HepG2 (cell line): Measurements from ENCODE around the gene APH1B. TPM values are rescaled to one million over a fixed set of nuclear protein-coding genes. Genes with fewer than 3 reads are reported as not detected.

Experiments
- ATAC-seq: fragments of 200-7000 bp; cut with Tn5 transposase; 3 replicates; pipeline ENCODE4 v1.9.1; 2020; ENCODE audit warnings: mild to moderate bottlenecking, moderate library complexity
- Bru-seq: library from RNA; stranded (reverse); fragments of 400-500 nt; gene quantifications from one replicate; lab custom pipeline; 2021; lab: Mats Ljungman, UMichigan
- BruChase-seq, 2 experiments: library from RNA; stranded (reverse); fragments of 400-500 nt; gene quantifications; one replicate each; lab custom pipeline; 2021; lab: Mats Ljungman, UMichigan
- BruUV-seq: library from RNA; stranded (reverse); fragments of 400-500 nt; replicated peaks from 2 replicates; lab custom pipeline; 2021; lab: Mats Ljungman, UMichigan
- CTCF ChIA-PET: fragments of 300-600 bp; formaldehyde crosslinking; extraction: SDS; loops from one replicate; lab custom pipeline; 2021; ENCODE audit warnings: low total read pairs, inconsistent platforms, low intra/inter-chr PET ratio; lab: Yijun Ruan, JAX
- POLR2A ChIA-PET: fragments of 350-600 bp; sonication (Branson Sonifier 250); formaldehyde crosslinking; loops from one replicate; lab custom pipeline; 2020; ENCODE audit warnings: antibody characterized with exemption, inconsistent platforms; lab: Yijun Ruan, JAX
- DNase-seq: peaks from one replicate; pipeline ENCODE4 v3.0.0-alpha.2; 2015; ENCODE audit warnings: low spot score
- FAIRE-seq: peaks from 3 replicates; lab custom pipeline; 2011; peaks lifted over from hg19 to GRCh38; lab: Jason Lieb, UNC
- H2AFZ ChIP-seq: one replicate; pipeline ENCODE4 v1.6.1; 2011; ENCODE audit warnings: low read length, inconsistent platforms
- H3K27ac ChIP-seq: fragments of 300-600 bp; 3 replicates; pipeline ENCODE4 v1.8.0; 2011; ENCODE audit warnings: mixed run types, mild to moderate bottlenecking, mixed read lengths, low read length, inconsistent platforms; ENCODE audit not compliant: insufficient read depth; ENCODE audit errors: extremely low read length
- H3K27me3 ChIP-seq, 2 experiments: fragments of 200-600 bp in 1 of 2; 2 replicates in 1 of 2; 3 replicates in 1 of 2; pipeline versions ENCODE4 v1.6.0 to v1.8.0; 2011; ENCODE audit warnings: low read length in 2 of 2, mild to moderate bottlenecking in 2 of 2, moderate library complexity in 2 of 2, inconsistent platforms in 1 of 2; ENCODE audit not compliant: insufficient read depth in 2 of 2, control insufficient read depth in 1 of 2
- H3K36me3 ChIP-seq, 2 experiments: fragments of 200-600 bp in 1 of 2; replicated peaks in 1 of 2; 2 replicates in 1 of 2; 3 replicates in 1 of 2; pipeline versions ENCODE4 v1.5.1 to v1.8.0; 2011; ENCODE audit warnings: low read length in 2 of 2, inconsistent platforms in 1 of 2; ENCODE audit not compliant: insufficient read depth in 2 of 2, control insufficient read depth in 1 of 2
- H3K4me1 ChIP-seq: 2 replicates; pipeline ENCODE4 v1.5.1; 2012; ENCODE audit warnings: low read length, inconsistent platforms; ENCODE audit not compliant: insufficient read depth
- H3K4me2 ChIP-seq: 2 replicates; pipeline ENCODE4 v1.6.0; 2011; ENCODE audit warnings: low read depth, low read length, inconsistent platforms
- H3K4me3 ChIP-seq, 3 experiments: fragments of 200-600 bp in 1 of 3; sonication (generic), shearing (Covaris generic) in 1 of 3; replicated peaks in 1 of 3; 2 replicates each; pipeline ENCODE4 v1.5.1; 2011 to 2016; ENCODE audit warnings: low read length in 3 of 3, inconsistent platforms in 2 of 3, low read depth in 2 of 3, mild to moderate bottlenecking in 2 of 3, control low read depth in 1 of 3, mixed read lengths in 1 of 3; ENCODE audit not compliant: insufficient read depth in 1 of 3
- H3K79me2 ChIP-seq: one replicate; pipeline ENCODE4 v1.6.1; 2011; ENCODE audit warnings: low read length, inconsistent platforms; ENCODE audit not compliant: insufficient read depth
- H3K9ac ChIP-seq: 2 replicates; pipeline ENCODE4 v1.6.0; 2011; ENCODE audit warnings: mild to moderate bottlenecking, low read depth, low read length, inconsistent platforms; ENCODE audit not compliant: insufficient read depth
- H3K9me3 ChIP-seq: 2 replicates; pipeline ENCODE4 v1.5.1; 2012; ENCODE audit warnings: mild to moderate bottlenecking, low read length
- H4K20me1 ChIP-seq: 2 replicates; pipeline ENCODE4 v1.6.0; 2011; ENCODE audit warnings: inconsistent platforms, mild to moderate bottlenecking, low read length, moderate library complexity; ENCODE audit not compliant: insufficient read depth
- BRF2 ChIP-seq: sonication (generic); formaldehyde crosslinking; IDR thresholded peaks from 2 replicates; pipeline ENCODE4 v1.8.1; 2022; ENCODE audit warnings: mild to moderate bottlenecking, missing genetic modification reagents
- DMTF1 ChIP-seq: sonication (generic); formaldehyde crosslinking; IDR thresholded peaks from 2 replicates; pipeline ENCODE4 v1.4.0; 2020; ENCODE audit warnings: mild to moderate bottlenecking, missing genetic modification reagents
- HBP1 ChIP-seq: IDR thresholded peaks from 2 replicates; pipeline ENCODE4 v1.6.1; 2016; ENCODE audit warnings: low read depth, control low read depth
- MAF1 ChIP-seq: sonication (generic); formaldehyde crosslinking; IDR thresholded peaks from 2 replicates; pipeline ENCODE4 v1.5.0; 2020; ENCODE audit warnings: missing genetic modification reagents, borderline replicate concordance
- NKX3-1 ChIP-seq: sonication (generic); formaldehyde crosslinking; IDR thresholded peaks from 2 replicates; pipeline ENCODE4 v1.5.0; 2020; ENCODE audit warnings: missing genetic modification reagents
- NR0B2 ChIP-seq: sonication (generic); formaldehyde crosslinking; IDR thresholded peaks from 2 replicates; pipeline ENCODE4 v1.4.0; 2020; ENCODE audit warnings: mild to moderate bottlenecking, missing genetic modification reagents
- NR2F1 ChIP-seq, 2 experiments: fragments of 450-650 bp in 1 of 2; formaldehyde crosslinking in 1 of 2; IDR thresholded peaks; 2 replicates each; pipeline versions ENCODE4 v1.5.0 to v1.6.1; 2016 to 2020; ENCODE audit warnings: mild to moderate bottlenecking in 1 of 2, missing compliant biosample characterization in 1 of 2, missing genetic modification reagents in 1 of 2, moderate library complexity in 1 of 2
- POLR2G ChIP-seq: fragments of 200-400 bp; formaldehyde crosslinking; IDR thresholded peaks from 2 replicates; pipeline ENCODE4 v1.6.1; 2018; ENCODE audit warnings: mild to moderate bottlenecking, low read depth, low read length, moderate library complexity
- ZBTB38 ChIP-seq: sonication (generic); formaldehyde crosslinking; IDR thresholded peaks from 2 replicates; pipeline ENCODE4 v1.5.1; 2020; ENCODE audit warnings: mild to moderate bottlenecking, missing genetic modification reagents
- ZNF333 ChIP-seq: sonication (generic); formaldehyde crosslinking; IDR thresholded peaks from 2 replicates; pipeline ENCODE4 v1.4.0; 2020; ENCODE audit warnings: mild to moderate bottlenecking, missing genetic modification reagents, borderline replicate concordance
- WGBS: methylation state at CpG from one replicate; pipeline ENCODE4 v1.1.6; 2017; ENCODE audit warnings: low lambda C conversion rate; 5-methylcytosine and 5-hydroxymethylcytosine counted together
- in situ Hi-C: cut with HindIII; loops from 2 replicates; pipeline ENCODE4 v1.10.0; 2017; ENCODE audit warnings: low pct_unique_long_range_greater_than_20kb; ENCODE audit not compliant: extremely low pct_ligation_motif_present
- intact Hi-C: fragments of 100-400 bp; cut with micrococcal nuclease; formaldehyde crosslinking; loops from one replicate; pipeline ENCODE4 v1.10.0; 2022; ENCODE audit not compliant: unreplicated experiment
- long read RNA-seq, 2 experiments: library from RNA in 1 of 2; library from polyadenylated mRNA in 1 of 2; stranded (forward) in 1 of 2; unstranded in 1 of 2; transcript quantifications; one replicate each; pipeline ENCODE4 v2.0.0, GENCODE V29; 2019 to 2022
- polyA minus RNA-seq, 3 experiments: library from RNA; depleted of rRNA, polyadenylated mRNA; stranded (reverse); fragments of >200 nt; gene quantifications; 2 replicates each; pipeline ENCODE4 v1.2.3, GENCODE V29; 2011; ENCODE audit warnings: low replicate concordance in 1 of 3
- polyA plus RNA-seq, 8 experiments: library from polyadenylated mRNA; depleted of rRNA in 3 of 8; stranded (reverse) in 7 of 8; unstranded in 1 of 8; fragments of >200 nt; fragmentation: Illumina TruSeq in 4 of 8; extraction: Trizol in 4 of 8; gene quantifications; 2 replicates each; pipeline versions ENCODE4 v1.2.1 to v1.2.3, GENCODE V29; 2011 to 2016; ENCODE audit warnings: low read depth in 4 of 8, missing spikeins in 1 of 8, mixed read lengths in 1 of 8; ENCODE audit not compliant: insufficient read depth in 1 of 8
- total RNA-seq, 5 experiments: library from RNA; depleted of rRNA; stranded (reverse); fragments of >200 nt; fragmentation: Illumina TruSeq; extraction: Trizol; gene quantifications; 2 replicates each; pipeline ENCODE4 v1.2.3, GENCODE V29; 2016; ENCODE audit warnings: low read depth in 1 of 5

APH1B gene
- total RNA-seq (2016; rRNA removed; fragmentation: Illumina TruSeq; extraction: Trizol) (0.67 and 1.00 TPM in 2 replicates), polyA plus RNA-seq (2011; rRNA removed) (0.45 and 0.72 TPM in 2 replicates), polyA minus RNA-seq (2011; rRNA and poly(A)+ RNA removed; ENCODE audit: low replicate concordance) (0.23 and 0.82 TPM in 2 replicates), Bru-seq, nascent RNA (percentile 49 among the genes with signal in this experiment), BruChase-seq, experiment 1, labeled RNA remaining after a 6-hour chase (percentile 55 among the genes with signal in this experiment), BruChase-seq, experiment 2, labeled RNA remaining after a 2-hour chase (percentile 49 among the genes with signal in this experiment)
- total RNA-seq (2016; cell fraction: cytosol; rRNA removed; fragmentation: Illumina TruSeq; extraction: Trizol; ENCODE audit: low read depth), result 0.61 and 0.62 TPM in 2 replicates
- 0.58 and 2.0 TPM in 2 replicates for total RNA-seq (2016; cell fraction: insoluble cytoplasmic fraction; rRNA removed; fragmentation: Illumina TruSeq; extraction: Trizol)
- 0.21 and 0.59 TPM in 2 replicates for total RNA-seq (2016; cell fraction: membrane; rRNA removed; fragmentation: Illumina TruSeq; extraction: Trizol)
- total RNA-seq (2016; cell fraction: nucleus; rRNA removed; fragmentation: Illumina TruSeq; extraction: Trizol), result 1.5 and 2.3 TPM in 2 replicates
- polyA plus RNA-seq (2011; cell fraction: cytosol; rRNA removed), result 0.43 and 0.46 TPM in 2 replicates
- 0.97 and 1.0 TPM in 2 replicates for polyA plus RNA-seq (2011; cell fraction: nucleus; rRNA removed)
- polyA plus RNA-seq (2012), result 1.4 and 2.6 TPM in 2 replicates
- 0.47 and 0.48 TPM in 2 replicates for polyA plus RNA-seq (2016; cell fraction: cytosol; fragmentation: Illumina TruSeq; extraction: Trizol; ENCODE audit: low read depth)
- 0.56 and 0.86 TPM in 2 replicates for polyA plus RNA-seq (2016; cell fraction: insoluble cytoplasmic fraction; fragmentation: Illumina TruSeq; extraction: Trizol; ENCODE audit: low read depth)
- polyA plus RNA-seq (2016; cell fraction: membrane; fragmentation: Illumina TruSeq; extraction: Trizol; ENCODE audit: low read depth), result 0.24 and 0.55 TPM in 2 replicates
- polyA plus RNA-seq (2016; cell fraction: nucleus; fragmentation: Illumina TruSeq; extraction: Trizol; ENCODE audit: insufficient read depth, low read depth), result 3.0 and 3.3 TPM in 2 replicates
- polyA minus RNA-seq (2011; cell fraction: cytosol; rRNA and poly(A)+ RNA removed), result 0.89 and 1.3 TPM in 2 replicates
- polyA minus RNA-seq (2011; cell fraction: nucleus; rRNA and poly(A)+ RNA removed), result 2.3 and 4.4 TPM in 2 replicates
- long read RNA-seq, experiment 1, result 0 reads
- long read RNA-seq, experiment 2, full-length matches to known transcripts, result 4 of 5 reads
- long read RNA-seq, experiment 2, partial matches to known transcripts, result 0 of 5 reads
- long read RNA-seq, experiment 2, other reads (novel, unspliced or antisense), result 1 of 5 reads

GRCh38 chr15:63277038-63277892 lies at the start of gene APH1B:
Gene APH1B (plus strand): TSS chr15:63277605. CDS start chr15:63277624, 19 bp downstream.
- CTCF ChIA-PET, result no interaction called here
- intact Hi-C loops, result loop anchor here (5.0 kb wide), 2 partner anchors 90 to 120 kb away; partner anchors contain the start of genes RAB8B and RPS27L
- TF ChIP-seq ZNF333 (CRISPR knock-in tag), result no peak
- TF ChIP-seq HBP1 (CRISPR knock-in tag), result 0 out of 2 replicates have a peak, but pooled peaks have one; percentile 43
- TF ChIP-seq POLR2G, result peak; percentile 54
- no peak for TF ChIP-seq MAF1 (CRISPR knock-in tag)
- TF ChIP-seq NR0B2 (CRISPR knock-in tag), result no peak
- no peak for TF ChIP-seq NR2F1 (CRISPR knock-in tag; IDR thresholded peaks at IDR 0.05)
- no peak for TF ChIP-seq DMTF1 (CRISPR knock-in tag)
- 0 out of 2 replicates have a peak, but pooled peaks have one; percentile 27 for TF ChIP-seq ZBTB38 (CRISPR knock-in tag)
- TF ChIP-seq BRF2 (CRISPR knock-in tag), result no peak
- 0 out of 2 replicates have a peak, but pooled peaks have one; percentile 32 for TF ChIP-seq NKX3-1 (CRISPR knock-in tag)

More at GRCh38 chr15:63277038-63277892, at the start of gene APH1B:
- peak within 1 kb of the TSS; percentile 50 to 69 (median 66) for H3K4me3 ChIP-seq
- peak; percentile 92 for ATAC-seq
- POLR2A ChIA-PET, result interaction anchor here (0.6 to 2.0 kb wide), 3 partner anchors 43 to 120 kb away, joined by 3 to 7 read pairs (median 6); partner anchors contain the start of gene RPS27L
- FAIRE-seq, result no peak
- peaks cover 17% of the 10 kb centered on the region for H3K4me1 ChIP-seq
- H3K27me3 ChIP-seq, result no peaks in the 10 kb centered on the region; a peak in 1 of 5 replicates
- H4K20me1 ChIP-seq, result no peaks in the 10 kb centered on the region
- BruUV-seq, result no TSS peak
- H3K4me2 ChIP-seq, result peak within 1 kb of the TSS; percentile 90
- WGBS, result 5% methylated on average over 45 of the region's 102 CpGs
- peak within 1 kb of the TSS; percentile 69 for H3K9ac ChIP-seq
- DNase-seq, result peak; percentile 31
- in situ Hi-C loops, result loop anchor here (25.0 kb wide), 1 partner anchor 285 kb away; no protein-coding TSS in a partner anchor
- peak within 1 kb of the TSS; percentile 80 for H2AFZ ChIP-seq
- no peaks in the 10 kb centered on the region for H3K9me3 ChIP-seq
- H3K27ac ChIP-seq, result no peak within 1 kb of the TSS
- H3K79me2 ChIP-seq, result no peaks in the 10 kb centered on the region
- H3K36me3 ChIP-seq, result no peaks in the 10 kb centered on the region
